HG03571 (cell line): ENCODE data around the gene TNFRSF19.

Experiments
- ATAC-seq: cut with Tn5 transposase; IDR thresholded peaks from one replicate; pipeline ENCODE4 v1.9.1; 2021; ENCODE audit not compliant: unreplicated experiment

The TNFRSF19 gene

DNA sequence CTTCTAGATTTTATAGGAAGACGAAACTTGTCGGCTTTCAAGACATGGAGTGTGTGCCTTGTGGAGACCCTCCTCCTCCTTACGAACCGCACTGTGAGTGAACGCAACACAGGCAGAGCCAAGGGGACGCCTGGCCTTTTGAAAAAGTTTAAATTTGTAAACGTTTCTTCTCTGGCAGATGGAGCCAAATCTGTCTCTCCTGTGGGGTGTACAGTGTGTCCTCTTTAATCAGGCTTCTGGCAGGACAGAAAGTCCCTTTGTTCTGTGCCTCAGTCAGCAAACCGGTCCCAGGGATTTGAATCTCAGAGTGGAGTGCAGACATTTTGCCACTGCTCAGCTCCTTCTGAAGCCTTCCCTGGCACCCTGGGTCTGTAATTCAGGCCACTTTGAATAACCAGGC, 56.5 kb downstream of the TNFRSF19 start:
- no peak for ATAC-seq

DNA sequence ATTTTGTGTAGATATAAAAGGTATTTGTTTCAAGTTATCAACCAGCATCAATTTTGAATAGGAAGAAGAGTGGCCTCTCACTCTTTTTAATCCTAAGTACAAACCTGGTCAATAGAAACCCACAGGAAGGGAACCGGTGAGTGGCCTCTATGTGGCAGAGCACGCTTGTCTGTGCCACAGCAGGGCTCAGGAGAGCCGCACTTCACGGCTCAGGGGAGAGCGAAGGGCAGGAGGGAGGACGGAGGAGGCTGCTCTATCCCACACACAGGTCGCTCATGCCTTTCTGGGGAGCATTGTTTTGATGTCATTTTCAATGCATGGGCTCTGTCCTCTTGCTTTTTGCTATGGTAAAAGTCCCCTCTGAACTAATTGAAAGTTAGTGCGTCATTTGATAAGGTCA, 57.2 kb downstream of the TNFRSF19 start:
- no peak for ATAC-seq

DNA sequence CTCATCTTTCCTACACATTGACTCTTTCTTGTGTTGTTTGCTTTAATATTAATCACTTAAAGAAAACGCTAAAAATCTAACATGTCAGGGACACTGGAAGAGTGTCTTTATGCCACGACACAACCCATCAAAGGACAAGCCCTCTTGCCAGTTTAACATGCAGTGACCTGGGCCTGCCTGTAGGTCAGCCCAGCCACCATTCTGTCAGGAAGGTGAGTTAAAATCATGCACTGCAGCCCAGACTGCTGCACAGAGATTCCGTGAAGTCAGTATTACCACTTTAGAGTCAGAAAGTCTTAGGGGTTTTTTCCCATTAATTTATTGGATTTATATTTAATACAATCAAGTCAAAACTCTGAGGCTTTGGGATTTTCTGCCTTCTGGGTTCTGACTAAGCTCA, 58.0 kb downstream of the TNFRSF19 start:
- no peak for ATAC-seq

DNA sequence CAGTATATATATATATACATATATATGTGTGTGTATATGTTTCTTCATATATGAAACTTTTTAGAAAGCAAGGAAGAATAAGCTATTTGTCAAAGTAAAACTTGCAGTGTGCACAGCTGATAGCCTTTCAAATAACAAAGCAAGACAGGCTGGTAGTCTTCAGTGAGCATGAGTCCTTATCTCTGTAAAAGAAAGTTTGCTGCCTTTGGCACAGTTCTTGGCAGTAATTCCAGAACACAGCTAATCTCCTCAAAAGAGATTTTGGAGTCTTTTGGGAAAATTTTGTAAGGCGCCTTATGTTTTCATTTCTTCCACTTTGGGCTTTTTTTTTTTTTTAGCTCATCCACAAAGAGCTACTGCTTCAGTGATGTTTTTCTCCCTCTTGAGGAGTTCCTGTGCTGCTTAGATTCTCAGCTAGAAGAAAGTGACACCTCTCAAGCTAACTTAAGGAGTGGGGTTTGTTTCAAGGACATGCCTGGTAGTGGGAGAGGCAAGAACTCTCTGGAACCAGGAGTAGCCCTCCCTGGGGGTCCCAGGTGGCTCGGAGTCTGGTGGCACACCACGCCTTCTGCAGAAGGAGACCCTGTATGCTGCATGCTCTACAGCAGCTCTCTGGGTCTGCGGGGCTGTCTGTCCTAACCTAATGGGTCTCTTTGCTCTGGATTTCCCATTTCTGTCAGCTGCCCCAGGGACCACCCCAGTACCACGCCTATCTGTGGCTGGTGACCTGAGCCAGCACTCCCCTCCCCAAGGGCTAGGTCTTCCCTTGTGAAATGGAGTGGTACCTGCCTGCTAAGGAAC, 58.8 kb downstream of the TNFRSF19 start:
- no peak for ATAC-seq

DNA sequence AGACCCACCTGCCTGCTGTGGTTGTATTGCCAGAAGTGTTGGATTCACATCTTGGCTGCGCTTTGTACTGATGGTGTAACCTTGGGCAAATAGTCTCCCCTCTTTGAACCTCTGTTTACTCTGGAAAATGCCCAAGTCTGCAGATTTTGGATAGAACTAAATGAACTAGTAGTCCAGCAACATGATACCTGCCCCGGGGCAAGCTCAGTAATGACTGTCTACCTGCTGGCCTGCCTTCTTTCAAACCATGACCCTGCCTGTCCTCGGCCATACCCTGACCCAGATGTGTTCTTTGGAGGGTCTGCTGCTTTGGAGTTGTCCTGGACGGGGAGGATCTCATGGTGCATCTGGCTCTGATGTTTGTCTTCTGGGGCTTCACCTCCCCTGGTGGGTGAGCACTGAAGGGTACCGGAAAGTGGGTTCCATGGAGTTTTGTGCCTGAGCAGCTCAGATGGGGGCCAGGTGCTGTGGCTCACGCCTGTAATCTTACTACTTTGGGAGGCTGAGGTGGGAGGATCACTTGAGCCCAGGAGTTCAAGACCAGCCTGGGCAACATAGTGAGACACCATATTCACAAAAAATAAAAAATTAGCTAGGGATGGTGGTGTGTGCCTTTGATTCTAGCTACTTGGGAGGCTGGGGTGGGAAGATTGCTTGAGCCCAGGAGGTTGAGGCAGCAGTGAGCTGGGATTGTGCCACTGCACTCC, 59.5 kb downstream of the TNFRSF19 start:
- no peak for ATAC-seq

DNA sequence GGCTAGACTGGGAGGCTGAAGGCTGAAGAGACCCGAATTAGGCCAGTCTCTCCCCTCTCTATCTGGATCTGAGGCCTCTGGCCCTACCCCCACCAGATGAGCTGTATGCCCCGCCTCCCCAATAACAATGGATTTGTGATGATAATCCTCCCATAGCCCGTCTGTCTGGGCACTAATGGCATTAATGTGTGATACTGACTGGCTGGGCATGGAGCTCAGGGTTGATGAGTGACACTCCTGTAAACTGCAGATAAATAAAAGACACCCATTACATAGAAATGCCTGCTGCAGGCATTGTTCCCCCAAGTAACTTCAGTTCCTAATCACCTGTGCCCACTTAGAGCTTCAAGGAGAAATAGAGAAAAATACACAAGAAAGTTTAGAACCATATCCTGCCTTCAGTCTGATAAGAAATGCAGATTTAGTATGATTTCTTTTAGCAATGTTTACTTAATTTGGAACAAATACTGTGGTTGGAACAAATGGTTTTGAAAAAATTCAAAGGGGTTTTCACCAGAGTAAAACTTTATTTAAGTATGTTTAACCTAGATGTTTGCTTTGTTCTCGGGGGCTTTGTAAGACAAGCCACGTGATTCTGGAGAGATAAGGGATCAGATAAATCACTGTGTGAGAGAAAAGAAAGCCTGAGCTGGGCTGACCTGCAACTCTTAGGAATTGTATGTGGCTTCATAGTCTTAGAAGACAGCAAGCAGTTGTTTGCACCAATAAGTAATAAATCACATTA, 60.3 kb downstream of the TNFRSF19 start:
- ATAC-seq, result no peak

DNA sequence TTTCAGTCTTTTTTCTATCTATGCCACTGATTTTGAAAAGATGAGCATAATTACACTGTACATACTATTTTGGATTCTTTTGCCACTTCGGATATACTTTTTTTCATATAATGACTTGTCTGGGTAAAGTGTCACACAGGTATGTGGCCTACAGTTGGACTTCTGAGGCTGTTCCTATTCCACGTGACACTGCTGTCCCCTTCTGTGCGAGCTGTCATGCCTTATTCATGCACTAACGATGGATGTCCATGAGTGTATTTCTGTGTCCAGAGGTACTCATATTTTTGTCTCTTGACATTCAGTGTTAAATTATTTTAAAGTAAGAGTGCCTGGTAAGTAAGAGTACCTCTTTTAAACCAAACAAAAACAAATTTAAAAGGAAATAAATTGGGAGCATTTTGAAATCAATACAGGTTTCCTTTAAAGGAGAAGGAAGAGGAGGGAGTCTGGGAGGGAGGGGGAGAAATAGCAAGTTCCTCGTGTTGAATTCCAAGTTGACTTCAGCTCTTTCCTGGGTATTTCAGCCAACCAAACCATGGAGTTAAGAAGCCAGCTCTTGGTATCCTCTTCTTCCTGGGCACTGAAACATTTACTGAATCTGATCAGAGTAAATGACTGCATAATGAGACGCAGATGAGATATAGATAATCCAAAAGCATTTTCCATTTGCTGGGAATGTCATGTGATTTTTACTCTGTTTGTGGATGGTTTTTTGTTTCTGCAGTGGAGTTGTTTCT, 61.3 kb downstream of the TNFRSF19 start:
- ATAC-seq, result no peak

DNA sequence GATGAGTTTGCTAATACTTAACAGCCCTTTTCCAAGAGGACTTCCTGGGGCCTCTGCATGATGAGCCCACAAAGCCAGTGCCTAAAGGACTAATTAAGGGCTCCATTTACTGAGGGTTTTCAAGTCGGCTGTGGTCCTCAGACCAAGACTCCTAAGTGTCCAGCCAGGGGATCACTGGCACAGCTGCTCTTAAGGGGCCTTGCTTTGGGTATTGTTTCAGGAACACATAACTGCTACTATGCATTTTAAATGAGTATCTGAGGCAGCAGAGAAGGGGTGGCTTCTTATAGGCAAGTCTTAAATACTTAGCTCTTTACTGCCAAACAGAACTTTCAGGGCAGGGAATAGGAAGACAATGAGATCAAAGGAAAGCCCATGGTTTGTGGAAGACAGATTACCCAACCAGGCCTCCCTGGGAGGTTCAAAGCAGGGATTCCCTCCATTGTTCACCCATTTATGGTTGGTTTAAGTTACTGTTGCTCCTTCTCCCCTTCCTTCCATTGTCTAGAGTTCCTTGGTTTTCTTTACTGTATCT, 61.9 kb downstream of the TNFRSF19 start:
- no peak for ATAC-seq

DNA sequence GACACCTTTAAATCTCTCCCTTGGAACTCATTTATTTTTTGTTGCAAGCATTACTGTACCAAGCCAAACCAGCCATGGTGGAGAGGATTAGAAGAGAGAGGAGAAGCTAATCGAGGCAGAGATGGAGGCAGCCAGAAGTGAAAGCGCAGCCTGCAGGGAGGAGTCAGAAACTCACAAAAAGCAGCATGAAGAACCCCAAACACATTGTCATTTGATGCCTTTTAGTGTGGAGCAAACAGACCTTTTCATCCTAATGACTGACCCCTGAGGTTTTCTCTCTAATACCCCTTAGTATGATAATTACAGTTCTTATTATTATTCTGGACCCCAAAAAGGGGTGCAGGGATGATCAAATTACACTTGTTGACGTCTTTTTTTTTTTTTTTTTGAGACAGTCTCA, 62.5 kb downstream of the TNFRSF19 start:
- ATAC-seq, result no peak

DNA sequence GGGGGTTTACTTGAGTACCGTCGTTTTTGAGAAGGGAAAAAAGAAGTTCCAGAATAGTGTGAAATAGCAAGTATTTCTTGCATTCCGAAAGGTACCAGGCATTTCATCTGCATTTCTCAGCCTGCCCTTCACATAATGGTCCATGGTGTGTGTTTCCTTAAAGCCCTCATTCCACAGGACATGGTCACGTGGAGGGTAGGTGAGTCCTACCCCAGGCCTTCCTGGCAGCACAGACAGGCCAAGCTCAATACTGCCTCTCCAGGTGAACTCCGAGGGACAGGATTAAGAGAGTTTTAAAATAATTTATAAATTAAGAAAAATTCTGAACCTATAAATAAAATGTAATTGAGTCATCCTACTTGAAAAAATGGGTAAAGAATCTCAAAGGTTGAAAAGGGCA, 64.7 kb downstream of the TNFRSF19 start:
- no peak for ATAC-seq

DNA sequence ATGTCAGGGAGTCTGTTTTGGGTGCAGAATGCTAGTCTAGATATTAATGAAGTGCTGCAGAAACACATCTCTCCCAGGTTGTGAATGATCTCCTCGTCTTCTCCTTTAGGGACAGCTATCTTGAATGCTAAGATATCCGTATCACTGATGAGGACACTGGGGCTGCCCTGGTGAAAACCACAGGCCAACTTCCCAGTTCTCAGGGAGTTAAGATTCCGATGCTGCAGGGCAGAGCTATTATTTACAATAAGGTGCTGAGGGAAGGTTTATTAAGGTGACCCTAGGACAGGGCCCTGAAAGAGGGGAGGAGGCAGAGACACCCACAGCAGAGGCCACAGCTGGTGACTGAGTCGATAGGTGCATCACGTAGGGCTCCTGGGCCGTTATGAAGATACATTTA, 66.1 kb downstream of the TNFRSF19 start:
- no peak for ATAC-seq

DNA sequence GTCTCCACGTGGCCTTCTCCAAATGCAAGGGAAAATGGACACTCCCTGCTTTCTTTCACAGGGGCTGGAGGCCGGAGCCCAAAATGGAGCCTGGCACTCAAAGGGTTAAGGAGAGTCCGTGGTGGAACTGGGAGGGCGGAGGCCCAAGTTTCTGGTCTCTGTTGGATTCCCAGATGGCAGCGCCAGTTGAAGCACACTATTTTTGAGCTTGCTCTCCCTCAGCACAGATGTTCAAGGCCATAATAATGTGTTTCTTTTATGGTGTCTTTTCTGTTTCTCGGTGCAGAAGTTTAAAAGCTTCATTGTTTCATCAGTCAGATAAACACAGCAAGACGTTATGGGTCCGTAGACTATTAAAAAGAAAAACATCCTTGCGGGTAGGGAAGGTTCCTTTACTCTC, 67.6 kb downstream of the TNFRSF19 start:
- no peak for ATAC-seq

DNA sequence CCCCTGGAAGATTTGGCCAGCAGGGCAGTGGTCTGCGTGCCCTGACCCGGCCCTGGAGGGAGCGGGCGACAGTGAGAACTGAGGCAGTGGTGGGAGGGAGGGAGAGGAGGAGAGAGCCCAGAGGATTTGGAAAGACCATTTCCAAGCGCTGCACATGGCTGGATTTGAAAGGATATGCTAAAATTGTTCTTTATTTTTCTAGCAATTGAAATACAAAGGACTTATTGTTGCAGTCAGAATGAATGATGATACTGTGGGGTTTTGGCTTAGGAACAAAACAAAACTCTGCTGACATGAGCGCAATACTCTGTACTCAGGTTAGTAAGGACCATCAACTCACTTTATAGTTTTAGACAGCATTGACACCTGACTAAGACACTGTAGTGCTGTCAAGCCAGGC, 69.5 kb downstream of the TNFRSF19 start:
- ATAC-seq, result no peak

DNA sequence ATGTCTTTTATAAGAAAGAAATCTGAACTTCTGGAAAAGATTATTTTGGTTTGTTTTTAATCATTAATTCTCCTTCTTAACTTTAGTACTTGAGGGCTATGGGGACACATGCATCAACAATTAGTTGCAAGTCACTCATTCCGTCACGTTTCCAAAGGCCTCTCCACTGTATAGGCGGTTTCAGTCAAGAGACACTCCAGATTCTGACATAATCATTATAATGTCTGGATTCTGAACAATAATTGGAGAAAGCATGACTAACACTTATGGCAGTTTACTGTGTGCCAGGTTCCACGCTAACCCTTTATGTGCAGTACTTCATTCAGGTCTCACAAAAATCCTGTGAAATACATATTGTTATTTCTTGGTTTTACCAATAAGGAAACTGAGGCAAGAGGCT, 71.9 kb downstream of the TNFRSF19 start:
- no peak for ATAC-seq

DNA sequence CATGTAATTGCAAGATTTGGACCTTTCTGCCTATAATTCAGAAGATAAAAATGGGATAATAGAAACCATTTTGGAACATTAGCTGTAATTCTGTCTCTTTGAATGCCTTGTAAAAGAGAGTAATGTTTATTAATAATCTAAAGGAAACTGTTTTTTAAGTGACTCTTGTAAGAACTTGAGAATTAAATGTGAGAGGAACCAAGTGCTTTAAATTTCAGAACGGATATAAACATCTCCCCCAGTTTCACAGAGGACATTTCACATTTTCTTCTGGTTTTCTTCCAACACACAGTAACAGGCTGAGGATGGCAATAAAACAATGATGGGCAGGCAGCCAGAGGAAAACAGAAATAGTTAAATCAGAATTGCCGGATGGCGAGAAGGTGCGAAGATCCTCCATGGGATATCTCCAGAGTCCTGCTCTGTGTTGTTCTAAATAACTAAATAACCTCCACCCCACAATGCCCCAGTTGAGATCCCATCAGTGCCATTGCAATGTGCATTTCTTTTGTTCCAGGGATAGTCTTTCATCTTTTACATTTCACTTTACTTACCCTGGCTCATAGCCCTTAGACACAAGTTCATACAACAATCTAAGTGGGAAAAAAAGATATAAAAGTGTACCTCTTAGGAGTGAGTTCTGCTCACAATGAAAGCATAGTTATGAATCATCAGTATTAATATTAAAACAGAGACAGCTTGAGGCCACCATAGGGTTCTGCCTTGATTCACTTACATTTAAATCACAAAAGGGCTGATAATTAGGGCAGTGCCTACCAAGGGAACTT, 73.3 kb downstream of the TNFRSF19 start:
- ATAC-seq, result no peak

DNA sequence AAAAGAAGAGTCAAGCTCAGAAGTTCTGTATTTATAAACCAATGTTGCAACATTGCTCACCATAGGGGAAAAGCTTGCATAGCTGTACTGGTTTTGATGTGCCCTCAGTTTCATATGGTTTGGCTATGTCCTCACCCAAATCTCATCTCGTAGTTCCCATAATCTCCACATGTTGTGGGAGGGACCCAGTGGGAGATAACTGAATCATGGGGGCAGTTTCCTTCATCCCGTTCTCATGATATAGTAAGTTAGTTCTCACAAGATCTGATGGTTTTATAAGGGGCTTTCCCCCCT, 73.9 kb downstream of the TNFRSF19 start:
- no peak for ATAC-seq

DNA sequence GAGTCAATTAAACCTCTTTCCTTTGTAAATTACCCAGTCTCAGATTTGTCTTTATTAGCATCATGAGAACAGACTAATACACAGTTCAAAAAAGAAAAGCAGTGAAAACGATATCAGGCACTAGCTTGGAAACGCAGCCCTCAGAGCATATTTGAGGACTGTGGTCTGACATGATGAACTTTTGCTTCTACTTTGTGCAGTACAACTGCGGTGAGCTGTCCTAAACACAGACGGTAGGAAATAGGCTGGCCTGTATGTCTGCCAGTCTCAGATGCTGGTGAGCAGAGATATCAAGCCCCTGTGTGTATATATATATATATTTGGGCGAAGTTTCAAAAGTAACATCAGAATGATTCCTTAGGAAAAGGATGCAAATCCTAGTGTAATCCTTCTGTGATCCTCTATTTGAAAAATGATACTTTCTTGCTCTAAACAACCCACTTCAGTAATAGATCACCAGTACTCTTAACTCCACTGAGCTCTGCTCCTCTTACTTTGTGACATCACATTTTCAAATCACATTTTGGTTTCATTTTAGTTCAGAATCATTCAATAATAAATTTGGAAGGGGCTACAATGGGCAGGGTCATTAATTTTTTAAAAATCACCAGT, 74.4 kb downstream of the TNFRSF19 start:
- ATAC-seq, result no peak

DNA sequence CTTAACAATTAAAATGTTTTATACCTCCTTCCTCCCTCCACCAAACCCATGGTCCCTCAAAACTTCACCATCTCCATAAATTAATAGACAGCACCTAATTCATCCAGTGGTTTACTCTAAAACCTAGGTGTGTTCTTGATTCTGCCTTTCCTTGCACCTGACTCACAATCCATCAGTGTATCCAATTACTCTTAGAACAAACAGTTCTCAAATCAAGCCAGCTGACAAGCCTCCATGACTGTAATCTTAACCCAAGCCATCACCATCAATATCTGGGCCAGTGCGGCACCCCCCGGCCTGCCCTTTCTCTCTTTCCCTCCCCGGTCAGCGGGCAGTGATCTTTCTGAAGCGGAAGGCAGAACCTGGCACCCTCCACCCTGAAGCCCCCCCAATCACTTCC, 75.6 kb downstream of the TNFRSF19 start:
- ATAC-seq, result no peak

DNA sequence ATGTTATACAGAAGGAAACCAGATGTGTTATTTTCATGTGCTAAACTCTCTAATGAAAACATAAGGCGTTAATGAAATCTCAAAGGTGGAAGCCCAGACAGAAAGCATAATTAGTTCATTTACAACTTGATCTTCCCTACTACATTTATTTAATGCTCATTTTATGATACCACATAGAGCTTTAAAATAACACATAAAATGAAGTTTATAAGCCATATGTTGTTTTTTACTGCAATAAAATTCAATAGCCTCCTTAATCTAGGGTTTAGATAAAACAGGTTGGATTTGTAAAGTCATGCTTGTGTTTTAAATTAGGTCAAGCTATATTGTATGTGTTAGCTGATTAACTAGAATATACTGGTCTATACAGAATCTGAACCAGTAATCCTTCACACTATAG, 81.2 kb downstream of the TNFRSF19 start:
- ATAC-seq, result no peak

DNA sequence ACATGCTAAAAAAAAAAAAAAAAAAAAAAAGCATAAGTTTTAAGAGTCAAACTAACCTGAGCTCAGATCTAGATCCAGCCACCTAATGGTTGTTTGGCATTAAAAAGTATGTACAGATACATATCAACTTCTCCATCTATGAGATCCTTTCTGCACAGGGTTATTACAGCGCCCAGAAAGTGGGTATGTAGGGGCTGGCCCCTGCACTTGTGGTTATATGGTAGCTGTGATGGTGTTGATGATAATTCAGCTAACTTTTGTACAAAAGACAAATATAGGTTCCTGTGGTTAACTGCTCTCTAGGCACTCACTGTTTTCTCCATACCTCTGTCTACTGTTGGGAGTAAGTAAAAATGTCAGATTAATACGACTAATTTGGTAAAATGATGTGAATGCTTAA, 81.7 kb downstream of the TNFRSF19 start:
- ATAC-seq, result no peak
